ENCODE measurements around the gene TAB2.
"Not testable (repeated sequence)": the region's sequence is repeated elsewhere in the genome, so short reads cannot be mapped to it uniquely, and the experiment has no call there.

Gene TAB2

DNA sequence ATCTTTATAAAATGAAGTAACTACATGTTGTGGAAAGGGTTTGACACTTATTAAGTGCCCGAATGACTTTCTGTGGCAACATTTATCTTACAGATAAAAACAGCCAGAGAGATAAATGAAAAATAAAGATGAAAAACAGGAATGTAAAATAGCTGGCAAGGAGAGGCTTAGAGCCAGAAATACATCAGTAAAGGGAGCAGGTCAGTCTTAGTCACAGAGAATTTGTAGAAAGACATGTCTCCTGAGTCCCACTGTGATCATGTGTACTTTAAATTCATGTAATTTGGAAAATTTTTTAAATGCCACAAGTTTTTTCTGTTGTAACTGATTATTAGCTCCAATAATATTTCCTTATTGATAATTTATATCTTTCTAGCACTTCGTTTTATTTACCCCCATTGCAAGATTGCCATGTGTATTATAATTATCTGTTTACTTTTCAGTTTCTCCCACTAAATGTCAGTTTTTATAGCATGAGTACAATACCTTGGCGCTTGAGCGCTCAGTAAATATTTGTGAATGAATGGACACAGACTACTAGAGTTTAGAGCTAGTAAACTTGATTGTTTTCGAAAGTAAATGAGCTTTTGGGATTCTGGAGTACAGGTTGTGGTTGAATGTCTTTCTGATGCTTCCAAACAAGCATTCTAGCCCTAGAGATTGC is 15.2 kb downstream of the TAB2 start:
- no peak for DNase-seq

DNA sequence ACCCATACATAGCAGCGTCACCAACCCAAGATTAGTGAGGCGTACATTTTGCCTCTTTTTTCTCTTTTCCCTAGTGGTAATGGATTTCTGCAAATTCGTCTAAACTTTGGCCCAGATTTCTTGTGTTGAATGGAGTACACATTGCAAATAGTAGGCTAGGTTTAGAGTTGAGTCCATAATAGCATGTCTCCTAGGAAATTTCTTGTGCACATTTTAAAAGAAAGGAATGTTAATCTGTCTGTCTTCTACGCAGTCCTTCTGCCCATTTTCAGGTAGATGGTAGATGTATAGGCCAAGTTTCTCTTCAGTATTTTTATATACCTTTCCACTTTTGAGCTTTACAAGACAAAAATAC is 15.7 kb downstream of the TAB2 start:
- no peak for DNase-seq

DNA sequence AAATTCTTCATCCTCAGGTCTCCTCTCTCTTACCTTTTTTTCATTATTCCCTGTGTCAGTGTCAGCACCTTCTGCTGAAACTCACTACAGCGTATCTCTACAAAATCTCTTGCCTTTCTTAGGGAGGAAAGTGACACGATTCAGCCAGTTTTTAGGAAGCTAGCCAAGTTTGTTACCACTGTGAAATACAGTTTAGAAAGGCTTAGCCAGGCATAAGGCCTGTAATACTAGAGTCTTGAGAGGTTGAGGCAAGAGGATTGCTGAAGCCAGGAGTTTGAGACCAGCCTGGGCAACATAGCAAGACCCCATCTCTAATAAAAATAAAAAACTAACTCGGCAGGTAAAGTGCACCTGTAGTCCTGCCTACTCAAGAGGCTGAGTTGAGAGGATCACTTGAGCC is 16.7 kb downstream of the TAB2 start:
- DNase-seq: no peak

DNA sequence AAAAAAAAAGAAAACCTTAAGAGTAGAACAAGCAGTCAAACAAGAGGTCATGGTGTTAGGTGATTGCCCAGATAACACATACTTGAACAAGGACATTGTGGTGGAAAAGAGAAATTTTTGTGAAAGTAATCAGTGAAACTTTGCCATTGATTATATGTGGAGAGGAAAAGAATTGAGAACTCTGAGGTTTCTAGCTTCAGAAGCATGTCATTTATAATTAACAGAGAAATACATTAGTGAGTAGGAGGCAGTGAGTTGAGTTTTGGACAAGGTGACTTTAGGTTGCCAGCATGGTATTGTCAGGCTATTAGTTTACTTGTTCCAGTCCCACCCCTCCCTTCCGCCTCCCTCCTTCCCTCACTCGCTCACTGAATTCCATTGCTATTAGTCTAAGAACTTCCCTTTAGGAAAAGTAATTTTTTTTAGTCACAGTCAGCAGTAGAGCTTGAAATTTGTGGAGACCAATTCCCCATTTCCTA is 17.2 kb downstream of the TAB2 start:
- DNase-seq: no peak

GRCh38 chr6:149335924-149336608 is 18.6 kb downstream of the TAB2 start:
- DNase-seq: peak in 1 of 56 donors; percentile 37

- no peak for DNase-seq
Measured at GRCh38 chr6:149336609-149336928, 19.1 kb downstream of the TAB2 start.

GRCh38 chr6:149337320-149337719 is 19.8 kb downstream of the TAB2 start:
- no peak for DNase-seq

- DNase-seq: no peak
Measured at GRCh38 chr6:149340200-149340599, 22.7 kb downstream of the TAB2 start.

GRCh38 chr6:149342525-149342924 is 25.0 kb downstream of the TAB2 start:
- no peak for DNase-seq

GRCh38 chr6:149343501-149343900 is 26.0 kb downstream of the TAB2 start:
- no peak for DNase-seq

DNA sequence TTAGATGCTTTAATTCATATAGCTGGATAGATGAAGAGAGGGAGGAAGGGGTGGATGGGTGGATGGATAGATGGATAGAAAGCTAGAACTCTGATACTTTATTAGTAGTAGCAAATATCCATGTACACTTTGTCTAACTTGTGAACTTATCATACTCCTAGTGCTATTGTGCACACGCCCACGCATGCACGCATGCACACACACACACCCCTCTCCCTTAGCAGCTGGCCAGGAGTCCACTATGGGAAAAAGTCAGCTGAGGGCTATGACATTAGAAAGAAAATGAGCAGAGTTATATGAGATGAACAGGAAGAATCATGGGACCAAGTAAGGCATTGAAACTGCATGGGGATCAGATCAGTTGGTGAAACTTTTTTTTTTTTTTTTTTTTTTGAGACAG is 28.6 kb downstream of the TAB2 start:
- no peak for DNase-seq

GRCh38 chr6:149347067-149347466 is 29.6 kb downstream of the TAB2 start:
- no peak for DNase-seq

- not testable (repeated sequence) for DNase-seq
Measured at GRCh38 chr6:149349279-149349678, 31.8 kb downstream of the TAB2 start.

DNA sequence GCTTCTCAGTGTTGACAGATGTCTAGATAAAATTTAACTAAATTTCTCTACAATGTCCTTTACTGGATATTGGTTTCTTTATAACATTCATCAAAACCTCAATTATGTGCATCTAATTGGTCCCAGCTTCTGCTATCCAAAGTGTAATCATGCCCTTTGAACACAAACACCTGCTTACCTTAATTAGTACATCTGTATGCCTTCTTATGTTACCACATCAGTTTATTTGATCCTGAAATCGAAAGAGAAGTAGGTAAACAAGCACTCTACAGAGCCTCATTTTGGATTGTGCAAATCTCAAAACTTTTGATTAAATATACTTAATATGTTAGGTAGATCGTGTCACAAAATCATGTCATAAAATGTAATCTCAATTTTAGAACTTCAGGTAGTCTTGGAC is 36.5 kb downstream of the TAB2 start:
- DNase-seq: no peak

- no peak for DNase-seq
Measured at GRCh38 chr6:149356081-149356750, 38.7 kb downstream of the TAB2 start.

DNA sequence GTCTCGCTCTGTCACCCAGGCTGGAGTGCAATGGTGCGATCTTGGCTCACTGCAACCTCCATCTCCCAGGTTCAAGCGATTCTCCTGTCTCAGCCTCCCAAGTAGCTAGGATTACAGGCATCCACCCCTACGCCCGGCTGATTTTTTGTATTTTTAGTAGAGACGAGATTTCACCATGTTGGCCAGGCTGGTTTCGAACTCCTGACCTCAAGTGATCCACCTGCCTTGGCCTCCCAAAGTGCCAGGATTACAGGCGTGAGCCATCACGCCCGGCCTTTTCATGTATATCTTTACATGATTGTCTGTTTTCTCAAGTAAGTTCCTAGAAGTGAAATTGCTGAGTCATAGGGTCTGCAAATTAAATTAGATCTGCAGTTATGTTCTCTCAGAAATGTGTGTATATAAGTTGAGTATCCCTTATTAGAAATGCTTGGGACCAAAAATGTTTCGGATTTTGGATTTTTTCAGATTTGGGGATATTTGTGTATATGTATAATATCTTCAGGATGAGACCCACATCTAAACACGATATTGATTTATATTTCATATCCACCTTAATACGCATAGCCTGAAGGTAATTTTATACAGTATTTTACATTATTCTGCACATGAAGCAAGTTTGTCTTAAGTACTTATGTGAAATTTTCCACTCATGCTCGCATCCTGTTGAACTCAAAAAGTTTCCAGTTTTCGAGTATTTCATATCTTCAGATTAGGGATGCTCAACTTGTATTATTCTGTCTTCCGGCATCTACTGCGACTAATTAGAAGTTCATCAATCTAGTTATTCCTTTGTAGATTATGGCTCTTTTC is 40.4 kb downstream of the TAB2 start:
- DNase-seq: no peak

DNA sequence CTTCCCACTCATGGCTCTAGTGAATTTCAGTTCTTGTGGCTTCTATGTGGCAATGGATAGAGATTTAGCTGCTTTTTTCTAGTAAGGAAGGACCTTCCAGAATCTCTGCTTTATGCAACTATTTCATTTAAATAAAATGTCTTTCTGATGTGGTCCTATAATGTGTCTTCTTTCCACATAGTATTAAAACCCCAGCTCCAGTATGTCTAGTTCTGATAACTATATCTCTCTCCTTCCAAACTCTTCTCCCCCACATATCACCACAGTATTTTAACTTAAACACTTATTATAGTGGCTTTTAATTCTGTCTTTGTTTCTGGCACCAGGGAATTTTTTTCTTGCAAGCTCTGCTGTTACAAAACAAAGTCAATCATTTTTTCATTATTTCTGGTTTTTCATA is 41.9 kb downstream of the TAB2 start:
- DNase-seq: no peak

DNA sequence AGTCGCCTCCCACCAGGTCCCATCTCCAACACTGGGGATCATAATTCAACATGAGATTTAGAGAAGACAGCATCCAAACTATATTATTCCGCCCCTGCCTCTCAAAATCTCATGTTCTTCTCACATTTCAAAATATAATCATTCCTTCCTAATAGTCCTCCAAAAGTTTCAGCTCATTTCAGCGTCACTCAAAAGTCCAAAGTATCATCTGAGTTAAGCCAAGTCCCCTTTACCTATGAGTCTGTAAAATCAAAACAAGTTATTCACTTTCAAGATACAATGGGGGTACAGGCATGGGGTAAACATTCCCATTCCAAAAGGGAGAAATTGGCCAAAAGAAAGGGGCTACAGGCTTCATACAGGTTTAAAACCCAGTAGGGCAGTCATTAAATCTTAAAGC is 43.0 kb downstream of the TAB2 start:
- no peak for DNase-seq

DNA sequence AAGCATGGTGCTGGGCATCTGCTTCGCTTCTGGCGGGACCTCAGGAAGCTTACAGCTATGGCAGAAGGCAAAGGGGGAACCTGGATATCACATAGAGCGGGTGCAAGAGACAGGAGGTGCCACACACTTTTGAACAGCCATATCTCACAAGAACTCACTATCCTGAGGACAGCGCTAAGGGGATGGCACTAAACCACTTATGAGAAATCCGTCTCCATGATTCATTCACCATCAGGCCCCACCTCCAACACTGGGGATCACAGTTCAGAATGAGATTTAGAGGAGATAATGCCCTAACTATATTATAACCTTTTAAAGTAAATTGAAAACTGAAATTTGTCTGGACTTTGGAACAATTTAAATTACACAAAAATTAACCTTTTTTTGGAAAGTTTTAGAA is 44.8 kb downstream of the TAB2 start:
- no peak for DNase-seq

DNA sequence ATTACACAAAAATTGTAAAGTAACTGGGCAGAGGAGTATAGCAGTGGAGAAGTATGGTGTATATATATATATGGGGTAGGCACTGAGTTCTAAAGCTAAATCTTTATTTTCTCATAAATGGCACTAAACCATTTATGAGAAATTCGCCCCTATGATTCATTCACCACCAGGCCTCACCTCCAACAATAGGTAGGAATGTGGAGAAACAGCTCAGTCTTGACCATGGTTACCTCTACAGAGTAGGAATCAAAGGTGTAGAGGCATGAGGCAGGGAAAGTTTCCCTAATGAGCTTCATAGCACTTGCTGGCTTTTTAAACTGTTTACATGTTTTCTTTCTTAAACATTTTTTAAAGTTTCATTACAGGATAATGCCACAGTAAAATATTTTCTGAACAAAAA is 45.6 kb downstream of the TAB2 start:
- DNase-seq: no peak

GRCh38 chr6:149364557-149364956 is 47.0 kb downstream of the TAB2 start:
- DNase-seq: no peak

DNA sequence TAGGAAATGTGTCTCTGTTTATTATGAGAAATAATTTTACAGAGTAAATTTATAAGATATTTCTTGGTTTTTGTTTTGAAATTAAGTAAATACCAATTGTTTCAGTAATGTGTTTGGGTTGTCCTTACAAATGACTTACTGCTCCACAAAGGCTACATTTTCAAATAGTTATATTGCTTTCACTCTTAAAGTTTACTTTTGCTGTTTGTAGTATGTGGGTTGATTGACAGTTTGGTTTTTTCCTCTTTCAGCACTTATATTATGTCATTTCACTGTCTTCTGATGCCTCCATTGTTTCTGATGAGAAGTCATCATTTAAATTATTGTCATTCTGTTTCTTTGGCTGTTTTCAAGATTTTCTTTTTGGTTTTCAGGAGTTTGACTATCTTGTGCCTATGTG is 47.7 kb downstream of the TAB2 start:
- no peak for DNase-seq
